Naive thymus-derived CD8-positive, alpha-beta T cell (primary cell): ENCODE data around the gene SLC6A2. TPM values are rescaled to one million over a fixed set of nuclear protein-coding genes. Genes with fewer than 3 reads are reported as not detected.
A peak's percentile ranks its signal among the peaks of the same experiment; 100 is the strongest.

Experiments
- ATAC-seq, 2 donors: fragments of 150-1000 bp; cut with Tn5 transposase in 1 of 2; sonication (Bioruptor Pico), chemical (Tn5 transposase) in 1 of 2; 1 replicate in 1 of 2; 2 replicates in 1 of 2; pipeline ENCODE4 v1.10.0; 2021; ENCODE audit warnings: mild to moderate bottlenecking in 2 of 2, moderate library complexity in 2 of 2
- POLR2A ChIA-PET: fragments of 350-600 bp; sonication (Branson Sonifier 250); formaldehyde crosslinking; loops from one replicate; lab custom pipeline; 2021; ENCODE audit warnings: antibody characterized with exemption; lab: Charles Lee
- DNase-seq, 10 donors: peaks; one replicate each; pipeline versions ENCODE4 v3.0.0 to v3.0.0-alpha.2; 2020 to 2022
- H3K27ac Mint-ChIP-seq, 10 donors: one replicate each; pipeline ENCODE4 v1.8.0; 2020 to 2022; ENCODE audit warnings: mild to moderate bottlenecking in 10 of 10, mixed read lengths in 10 of 10, moderate library complexity in 4 of 10, inconsistent platforms in 1 of 10
- H3K27me3 Mint-ChIP-seq, 5 donors: one replicate each; pipeline ENCODE4 v1.8.0; 2021 to 2022; ENCODE audit warnings: mixed read lengths in 5 of 5
- H3K36me3 Mint-ChIP-seq, 3 donors: one replicate each; pipeline ENCODE4 v1.8.0; 2020 to 2022; ENCODE audit warnings: mixed read lengths in 3 of 3, mild to moderate bottlenecking in 2 of 3, inconsistent platforms in 1 of 3
- H3K4me1 Mint-ChIP-seq, 4 donors: one replicate each; pipeline ENCODE4 v1.8.0; 2021 to 2022; ENCODE audit warnings: mixed read lengths in 4 of 4
- H3K4me3 Mint-ChIP-seq, 10 donors: one replicate each; pipeline ENCODE4 v1.8.0; 2020 to 2022; ENCODE audit warnings: mild to moderate bottlenecking in 10 of 10, mixed read lengths in 10 of 10, moderate library complexity in 6 of 10, inconsistent platforms in 1 of 10
- H3K9me3 Mint-ChIP-seq, 9 donors: one replicate each; pipeline ENCODE4 v1.8.0; 2020 to 2022; ENCODE audit warnings: mixed read lengths in 9 of 9, mild to moderate bottlenecking in 3 of 9, inconsistent platforms in 1 of 9, moderate library complexity in 1 of 9
- polyA plus RNA-seq, 3 donors: library from polyadenylated mRNA; unstranded; fragments of 300-500 nt; fragmentation: Illumina TruSeq; gene quantifications; one replicate each; pipeline ENCODE4 v1.2.3, GENCODE V29; 2021
- total RNA-seq, 8 experiments: library from RNA in 2 of 8; stranded (reverse) in 2 of 8; gene quantifications; one replicate each; pipeline ENCODE4 v1.2.3 and lab custom pipeline; 2021 to 2026

The SLC6A2 gene
- total and polyA plus RNA-seq, 5 experiments from 2014 or later = not detected

- POLR2A ChIA-PET = no interaction called here
- Mint-ChIP-seq H3K9me3 (no peaks in the 10 kb centered on the region), H3K4me1 (no peaks in the 10 kb centered on the region), H3K27ac (no peak overlapping the region), H3K4me3 (no peak overlapping the region), H3K27me3 (peaks cover 8 to 25% (median 14%) of the 10 kb centered on the region in 5 donors), H3K36me3 (no peaks in the 10 kb centered on the region)
- ATAC-seq = no peak
- DNase-seq = no peak
Measured at GRCh38 chr16:55655381-55655896, 349 bp upstream of the SLC6A2 start.

GRCh38 chr16:55656691-55657092, 904 bp downstream of the SLC6A2 start:
- H3K4me1 Mint-ChIP-seq = no peaks in the 10 kb centered on the region
- ATAC-seq (no peak), DNase-seq (no peak)
- H3K9me3 Mint-ChIP-seq = no peaks in the 10 kb centered on the region
- no peak overlapping the region for H3K4me3 Mint-ChIP-seq
- H3K36me3 Mint-ChIP-seq = no peaks in the 10 kb centered on the region
- H3K27ac Mint-ChIP-seq = no peak overlapping the region
- peaks cover 0 to 13% (median 12%) of the 10 kb centered on the region in 5 donors for H3K27me3 Mint-ChIP-seq
- POLR2A ChIA-PET = no interaction called here

DNA sequence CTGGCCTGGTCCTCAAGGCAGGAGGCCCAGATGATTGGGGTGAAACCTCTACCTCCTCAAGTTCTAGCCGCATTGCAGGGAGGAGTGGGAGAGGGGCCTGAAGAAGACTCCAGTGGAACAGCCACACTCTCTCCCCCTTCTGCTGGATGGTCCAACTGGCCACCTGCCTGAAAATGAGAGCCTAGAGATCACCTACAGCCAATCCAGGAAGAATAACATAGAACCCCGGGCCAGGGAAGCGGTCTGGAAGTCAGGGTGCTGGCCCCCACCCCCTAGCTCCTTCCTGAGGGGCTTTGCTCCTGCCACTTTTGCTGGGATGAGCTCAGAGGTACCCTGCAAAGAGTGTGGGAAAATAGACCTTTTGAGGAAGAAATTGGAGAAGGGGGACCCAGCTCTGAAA, 1.8 kb downstream of the SLC6A2 start:
- Mint-ChIP-seq H3K4me1 (no peaks in the 10 kb centered on the region), H3K27ac (no peak overlapping the region), H3K4me3 (no peak overlapping the region), H3K27me3 (peaks cover 0 to 13% (median 10%) of the 10 kb centered on the region in 5 donors), H3K36me3 (no peaks in the 10 kb centered on the region), H3K9me3 (no peaks in the 10 kb centered on the region)
- no peak for ATAC-seq
- no peak for DNase-seq
- POLR2A ChIA-PET = no interaction called here

GRCh38 chr16:55658898-55659420, 3.2 kb downstream of the SLC6A2 start:
- ATAC-seq (no peak), DNase-seq (no peak)
- H3K4me3 Mint-ChIP-seq = no peak overlapping the region
- peaks cover 0 to 14% (median 13%) of the 10 kb centered on the region in 5 donors for H3K27me3 Mint-ChIP-seq
- H3K4me1 Mint-ChIP-seq = no peaks in the 10 kb centered on the region
- H3K9me3 Mint-ChIP-seq = peaks cover 0 to 12% (median 3%) of the 10 kb centered on the region in 9 donors
- POLR2A ChIA-PET = no interaction called here
- no peak overlapping the region for H3K27ac Mint-ChIP-seq
- no peaks in the 10 kb centered on the region for H3K36me3 Mint-ChIP-seq

DNA sequence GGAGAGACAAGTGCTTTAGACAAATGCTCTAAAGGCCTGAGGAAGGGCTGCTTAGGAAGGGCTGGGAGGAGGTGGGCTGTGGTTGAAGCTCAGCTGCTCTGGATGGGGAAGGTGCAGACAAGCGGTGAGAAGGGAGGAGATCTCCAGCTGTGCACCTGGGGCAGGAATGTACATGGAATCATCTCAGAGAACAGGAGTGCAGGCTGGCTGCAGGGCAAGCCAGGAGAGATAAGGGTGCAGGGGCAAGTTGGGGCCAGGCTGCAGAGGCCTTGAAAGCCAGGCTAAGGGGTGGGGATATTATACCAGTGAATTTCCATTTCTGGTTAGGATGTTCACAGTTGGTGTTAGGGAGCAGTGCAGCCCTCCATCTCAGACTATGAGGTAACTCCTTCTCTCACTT, 4.2 kb downstream of the SLC6A2 start:
- POLR2A ChIA-PET = no interaction called here
- no peak overlapping the region for H3K4me3 Mint-ChIP-seq
- ATAC-seq (no peak), DNase-seq (no peak)
- H3K9me3 Mint-ChIP-seq = peaks cover 0 to 12% (median 3%) of the 10 kb centered on the region in 9 donors
- H3K27ac Mint-ChIP-seq = no peak overlapping the region
- H3K4me1 Mint-ChIP-seq = no peaks in the 10 kb centered on the region
- no peaks in the 10 kb centered on the region for H3K36me3 Mint-ChIP-seq
- H3K27me3 Mint-ChIP-seq = peaks cover 0 to 14% (median 13%) of the 10 kb centered on the region in 5 donors

DNA sequence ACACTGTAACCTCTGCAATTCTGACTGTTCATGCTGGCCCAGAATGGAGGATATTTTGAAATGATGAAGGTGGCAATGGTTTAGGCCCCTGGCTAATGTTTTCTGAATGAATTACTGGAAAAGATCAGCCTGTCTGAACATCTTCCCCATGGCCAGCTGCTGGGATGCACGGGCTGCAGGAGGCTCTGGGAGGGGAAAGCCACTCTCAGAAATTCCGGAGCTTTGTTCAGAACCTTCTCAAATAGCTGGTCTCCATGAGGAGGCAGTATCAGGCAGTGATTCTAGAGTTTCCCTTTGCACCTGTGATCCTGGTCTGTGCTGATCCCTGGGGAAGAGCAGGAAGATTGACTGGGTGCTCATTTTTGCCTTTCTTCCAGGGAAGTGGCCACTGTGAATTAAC, 5.0 kb downstream of the SLC6A2 start:
- H3K9me3 Mint-ChIP-seq = peaks cover 0 to 12% (median 3%) of the 10 kb centered on the region in 9 donors
- ATAC-seq = no peak
- no peak overlapping the region for H3K4me3 Mint-ChIP-seq
- DNase-seq = no peak
- H3K27me3 Mint-ChIP-seq = peaks cover 0 to 18% (median 13%) of the 10 kb centered on the region in 5 donors
- no peaks in the 10 kb centered on the region for H3K4me1 Mint-ChIP-seq
- H3K36me3 Mint-ChIP-seq = no peaks in the 10 kb centered on the region
- H3K27ac Mint-ChIP-seq = no peak overlapping the region
- POLR2A ChIA-PET = no interaction called here

DNA sequence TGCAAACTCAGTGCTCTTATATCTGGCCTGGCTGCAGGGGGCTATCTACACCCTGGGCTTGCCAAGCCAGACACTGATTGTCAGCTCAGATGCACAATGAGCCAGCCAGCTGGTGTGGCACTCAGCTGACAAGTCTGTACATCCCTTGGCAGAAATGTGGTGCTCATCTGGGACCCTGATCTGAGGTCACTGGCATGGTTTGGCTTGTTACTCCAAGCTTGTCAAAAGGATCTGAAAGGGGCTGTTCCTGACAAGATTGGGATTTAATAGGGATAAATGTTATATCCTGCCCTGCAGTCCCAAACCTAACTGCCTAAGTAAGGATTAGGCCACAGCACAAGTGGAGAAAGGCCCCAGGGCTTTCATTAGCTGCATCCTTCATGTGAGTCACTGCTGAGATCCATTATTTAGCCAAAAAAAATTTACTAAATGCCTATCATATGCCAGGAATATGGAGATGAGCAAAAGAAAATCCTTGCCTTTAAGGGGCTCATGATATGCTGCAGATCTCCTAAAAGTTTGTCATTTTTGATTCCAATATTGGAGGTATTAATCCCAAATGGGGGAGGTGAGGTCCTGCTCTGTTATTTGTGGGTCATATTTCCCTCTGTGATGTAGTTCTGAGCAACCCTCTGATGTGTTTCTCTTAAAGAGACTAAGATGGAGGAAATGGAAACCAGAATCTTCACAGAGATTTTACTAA, 6.3 kb downstream of the SLC6A2 start:
- Mint-ChIP-seq H3K9me3 (peaks cover 0 to 12% (median 3%) of the 10 kb centered on the region in 9 donors), H3K36me3 (no peaks in the 10 kb centered on the region), H3K27me3 (peaks cover 0 to 20% (median 10%) of the 10 kb centered on the region in 5 donors), H3K27ac (no peak overlapping the region), H3K4me3 (no peak overlapping the region), H3K4me1 (no peaks in the 10 kb centered on the region)
- ATAC-seq (no peak), DNase-seq (no peak)
- POLR2A ChIA-PET = no interaction called here

GRCh38 chr16:55662644-55663031, 6.8 kb downstream of the SLC6A2 start:
- Mint-ChIP-seq H3K4me3 (no peak overlapping the region), H3K27ac (no peak overlapping the region), H3K4me1 (no peaks in the 10 kb centered on the region), H3K27me3 (peaks cover 0 to 17% (median 8%) of the 10 kb centered on the region in 5 donors), H3K36me3 (no peaks in the 10 kb centered on the region), H3K9me3 (peaks cover 0 to 12% (median 3%) of the 10 kb centered on the region in 9 donors)
- POLR2A ChIA-PET = no interaction called here
- DNase-seq (no peak), ATAC-seq (no peak)

DNA sequence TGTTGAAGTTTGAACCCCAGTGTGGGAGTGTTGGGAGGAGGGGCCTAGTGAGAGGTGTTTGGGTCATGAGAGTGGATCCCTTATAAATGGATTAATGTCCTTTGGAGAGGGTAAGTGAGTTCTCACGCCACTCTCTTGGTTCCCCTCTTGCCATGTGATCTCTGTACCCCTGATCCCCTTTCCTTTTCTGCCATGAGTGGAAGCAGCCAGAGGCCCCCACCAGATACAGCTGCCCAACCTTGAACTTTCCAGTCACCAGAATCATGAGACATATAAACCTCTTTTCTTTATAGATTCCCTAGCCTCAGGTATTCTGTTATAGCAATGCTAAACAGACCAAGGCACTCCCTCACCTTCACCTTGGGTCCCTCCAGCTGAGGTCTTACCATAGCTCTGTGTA, 7.4 kb downstream of the SLC6A2 start:
- Mint-ChIP-seq H3K36me3 (no peaks in the 10 kb centered on the region), H3K27me3 (peaks cover 0 to 17% (median 5%) of the 10 kb centered on the region in 5 donors), H3K4me3 (no peak overlapping the region), H3K27ac (no peak overlapping the region), H3K4me1 (no peaks in the 10 kb centered on the region), H3K9me3 (peaks cover 0 to 12% (median 3%) of the 10 kb centered on the region in 9 donors)
- no peak for DNase-seq
- POLR2A ChIA-PET = no interaction called here
- ATAC-seq = no peak

DNA sequence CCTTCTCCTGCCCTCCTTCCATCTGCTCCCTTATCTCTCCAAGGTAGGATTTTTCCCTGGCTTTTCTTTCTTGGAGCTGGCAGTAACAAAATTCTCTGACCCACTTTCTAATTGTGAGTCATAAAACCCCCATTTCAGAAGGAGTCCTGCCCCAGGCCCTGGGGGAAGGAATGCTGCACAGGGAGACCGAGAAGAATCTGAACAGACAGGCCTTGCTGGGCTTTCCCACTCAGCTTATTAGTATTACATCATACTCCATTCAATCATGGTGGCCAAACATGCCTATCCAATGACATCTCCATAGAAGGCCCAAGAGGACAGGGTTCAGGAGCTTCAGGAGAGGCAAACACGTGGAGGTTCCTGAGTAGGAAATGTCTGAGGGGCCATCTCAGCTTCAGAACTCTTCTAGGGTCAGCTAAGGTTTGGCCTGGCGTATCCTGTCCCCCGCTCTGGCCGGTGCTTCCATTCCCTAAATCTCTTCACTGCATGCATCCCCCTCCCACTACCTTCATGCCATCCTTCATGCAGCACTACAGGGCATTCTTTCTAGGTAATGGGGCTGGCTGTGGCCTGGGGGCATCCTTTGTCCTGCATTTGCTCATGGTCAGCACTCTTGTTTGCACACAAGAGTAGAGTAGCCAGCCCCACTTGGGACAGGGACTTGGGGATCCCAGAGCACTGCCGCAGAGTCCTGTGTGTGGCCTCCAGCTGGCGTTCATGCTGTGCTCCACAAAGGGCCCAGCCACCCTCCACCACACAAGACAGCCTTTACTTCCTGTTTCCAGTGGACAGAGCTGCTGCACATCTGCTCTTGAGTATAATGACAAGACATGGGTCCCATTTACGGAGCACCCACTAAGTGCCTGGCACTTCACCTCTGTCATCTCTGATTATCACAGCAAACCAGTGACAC, 8.2 kb downstream of the SLC6A2 start:
- Mint-ChIP-seq H3K9me3 (peaks cover 0 to 12% (median 3%) of the 10 kb centered on the region in 9 donors), H3K27ac (no peak overlapping the region), H3K27me3 (peaks cover 0 to 17% (median 6%) of the 10 kb centered on the region in 5 donors), H3K36me3 (no peaks in the 10 kb centered on the region), H3K4me3 (no peak overlapping the region), H3K4me1 (no peaks in the 10 kb centered on the region)
- ATAC-seq (no peak), DNase-seq (no peak)
- POLR2A ChIA-PET = no interaction called here

- Mint-ChIP-seq H3K9me3 (peaks cover 0 to 12% (median 3%) of the 10 kb centered on the region in 9 donors), H3K27ac (no peak overlapping the region), H3K4me1 (no peaks in the 10 kb centered on the region), H3K4me3 (no peak overlapping the region), H3K36me3 (no peaks in the 10 kb centered on the region), H3K27me3 (peaks cover 0 to 17% (median 6%) of the 10 kb centered on the region in 5 donors)
- ATAC-seq = no peak
- no peak for DNase-seq
- POLR2A ChIA-PET = no interaction called here
Measured at GRCh38 chr16:55664786-55665407, 9.1 kb downstream of the SLC6A2 start.

- H3K4me1 Mint-ChIP-seq = no peaks in the 10 kb centered on the region
- ATAC-seq = no peak
- POLR2A ChIA-PET = no interaction called here
Measured at GRCh38 chr16:55665511-55665910, 9.7 kb downstream of the SLC6A2 start.

More at GRCh38 chr16:55665511-55665910, 9.7 kb downstream of the SLC6A2 start:
- no peak for DNase-seq
- H3K9me3 Mint-ChIP-seq = peaks cover 0 to 12% (median 3%) of the 10 kb centered on the region in 9 donors
- H3K4me3 Mint-ChIP-seq = no peak overlapping the region
- peaks cover 0 to 17% (median 6%) of the 10 kb centered on the region in 5 donors for H3K27me3 Mint-ChIP-seq
- H3K36me3 Mint-ChIP-seq = no peaks in the 10 kb centered on the region
- peak overlapping the region in 1 of 10 donors; percentile 4 for H3K27ac Mint-ChIP-seq
